ENCODE measurements around the gene SEC11A. TPM values are rescaled to one million over a fixed set of nuclear protein-coding genes. Genes with fewer than 3 reads are reported as not detected.

SEC11A gene
- total RNA-seq, 2 experiments from 2014 or later, result 110 to 119 TPM

DNA sequence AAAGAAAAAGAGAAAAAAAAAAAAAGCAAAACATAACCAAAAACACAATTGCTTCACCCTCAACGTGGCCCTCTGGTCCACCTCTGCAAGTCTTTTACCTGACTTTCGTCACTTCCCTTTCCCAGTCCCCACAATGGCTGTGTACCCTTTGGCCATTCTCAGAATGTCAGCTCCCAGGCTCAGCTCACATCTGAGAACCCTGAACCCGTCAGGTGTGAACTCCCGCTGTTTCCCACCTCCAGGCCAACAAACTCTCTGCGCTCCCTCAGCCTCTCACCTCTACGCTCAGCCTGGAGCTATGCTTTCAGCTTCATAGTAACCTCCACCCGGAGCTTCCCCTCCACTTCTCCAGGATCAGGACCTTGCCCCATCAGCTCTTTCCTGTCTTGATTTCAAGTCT is 91.6 kb downstream of the SEC11A start:
- no peak for DNase-seq
- ChIA-PET CTCF (interaction anchor here (0.6 kb wide), 4 partner anchors 108 to 1590 kb away, joined by 3 to 5 read pairs (median 3); no protein-coding TSS in a partner anchor), POLR2A (no interaction called here)
- H3K4me3 Mint-ChIP-seq, result no peak overlapping the region
- peaks cover 40% of the 10 kb centered on the region for H3K36me3 Mint-ChIP-seq (ENCODE audit: low read depth)
- peaks cover 37% of the 10 kb centered on the region for H3K9me3 Mint-ChIP-seq
- H3K27ac Mint-ChIP-seq, result no peak overlapping the region
- H3K27me3 Mint-ChIP-seq, result no peaks in the 10 kb centered on the region
- H3K4me1 Mint-ChIP-seq, result no peaks in the 10 kb centered on the region

DNA sequence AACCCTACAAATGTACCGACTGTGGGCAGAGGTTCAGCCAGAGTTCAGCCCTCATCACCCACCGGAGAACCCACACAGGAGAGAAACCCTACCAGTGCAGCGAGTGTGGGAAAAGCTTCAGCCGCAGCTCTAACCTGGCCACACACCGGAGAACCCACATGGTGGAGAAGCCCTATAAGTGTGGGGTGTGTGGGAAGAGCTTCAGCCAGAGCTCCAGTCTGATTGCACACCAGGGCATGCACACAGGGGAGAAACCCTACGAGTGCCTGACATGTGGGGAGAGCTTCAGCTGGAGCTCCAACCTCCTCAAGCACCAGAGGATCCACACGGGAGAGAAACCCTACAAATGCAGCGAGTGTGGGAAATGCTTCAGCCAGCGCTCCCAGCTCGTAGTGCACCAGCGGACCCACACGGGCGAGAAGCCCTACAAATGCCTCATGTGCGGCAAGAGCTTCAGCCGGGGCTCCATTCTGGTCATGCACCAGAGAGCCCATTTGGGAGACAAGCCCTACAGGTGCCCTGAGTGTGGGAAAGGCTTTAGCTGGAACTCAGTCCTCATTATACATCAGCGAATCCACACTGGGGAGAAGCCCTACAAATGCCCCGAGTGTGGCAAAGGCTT is 94.5 kb downstream of the SEC11A start:
- H3K27ac Mint-ChIP-seq, result no peak overlapping the region
- DNase-seq, result no peak
- CTCF ChIA-PET, result interaction anchor here (0.6 to 1.2 kb wide), 5 partner anchors 10 to 34 kb away, joined by 3 to 5 read pairs (median 4); no protein-coding TSS in a partner anchor
- no peaks in the 10 kb centered on the region for H3K27me3 Mint-ChIP-seq
- H3K9me3 Mint-ChIP-seq, result peaks cover 41% of the 10 kb centered on the region
- no peaks in the 10 kb centered on the region for H3K4me1 Mint-ChIP-seq
- POLR2A ChIA-PET, result no interaction called here
- no peak overlapping the region for H3K4me3 Mint-ChIP-seq
- peaks cover 40% of the 10 kb centered on the region for H3K36me3 Mint-ChIP-seq (ENCODE audit: low read depth)

DNA sequence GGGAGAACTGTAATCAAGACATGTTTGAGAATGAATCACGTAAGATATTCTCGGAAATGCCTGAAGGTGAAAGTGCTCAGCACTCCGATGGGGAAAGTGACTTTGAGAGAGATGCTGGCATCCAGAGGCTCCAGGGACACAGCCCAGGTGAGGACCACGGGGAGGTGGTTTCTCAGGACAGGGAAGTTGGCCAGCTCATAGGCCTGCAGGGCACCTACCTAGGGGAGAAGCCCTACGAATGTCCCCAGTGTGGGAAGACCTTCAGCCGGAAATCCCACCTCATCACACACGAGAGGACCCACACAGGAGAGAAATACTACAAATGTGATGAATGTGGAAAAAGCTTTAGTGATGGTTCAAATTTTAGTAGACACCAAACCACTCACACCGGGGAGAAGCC is 95.3 kb downstream of the SEC11A start:
- no peak overlapping the region for H3K27ac Mint-ChIP-seq
- peaks cover 41% of the 10 kb centered on the region for H3K9me3 Mint-ChIP-seq
- peaks cover under 1% of the 10 kb centered on the region for H3K4me1 Mint-ChIP-seq
- CTCF ChIA-PET, result interaction anchor here (1.1 to 1.8 kb wide), 4 partner anchors 11 to 33 kb away, joined by 4 to 5 read pairs (median 4); no protein-coding TSS in a partner anchor
- H3K27me3 Mint-ChIP-seq, result no peaks in the 10 kb centered on the region
- POLR2A ChIA-PET, result no interaction called here
- no peak overlapping the region for H3K4me3 Mint-ChIP-seq
- H3K36me3 Mint-ChIP-seq (ENCODE audit: low read depth), result peaks cover 42% of the 10 kb centered on the region
- no peak for DNase-seq

Other genes starting within 250 kb of the SEC11A start
- gene ZSCAN2, start 115.1 kb downstream of the SEC11A start, total RNA-seq, result 1 to 10 TPM; 6.3 to 6.6 TPM
- gene WDR73, start 61.9 kb downstream of the SEC11A start, total RNA-seq, result 10 to 100 TPM; 22.1 to 23.8 TPM
- 1 to 10 TPM; 2.8 to 3.8 TPM for gene NMB, start 57.9 kb downstream of the SEC11A start, total RNA-seq
- gene ZNF592, start 32.5 kb upstream of the SEC11A start, total RNA-seq, result 10 to 100 TPM; 44.3 to 51.9 TPM
- under 1 TPM; 0.15 to 0.27 TPM for gene ALPK3, start 101.2 kb upstream of the SEC11A start, total RNA-seq
- not detected for gene SLC28A1, start 168.5 kb upstream of the SEC11A start, total RNA-seq

All from activated CD4-positive, alpha-beta T cell treated with anti-CD3 and anti-CD28 coated beads, Interleukin-2, amount 10 ng/mL, durations not matched to agents 7 days and 5 days (primary cell).